Small intestine (tissue), 7 donors: ENCODE measurements around the gene BTBD17. TPM values are rescaled to one million over a fixed set of nuclear protein-coding genes. Genes with fewer than 3 reads are reported as not detected.

Experiments
- DNase-seq, 2 donors: peaks; one replicate each; pipeline versions ENCODE4 v3.0.0 to v3.0.0-alpha.2; 2013
- FAIRE-seq: peaks from 2 replicates; lab custom pipeline; 2012; peaks lifted over from hg19 to GRCh38; lab: Jason Lieb, UNC
- H3K27ac ChIP-seq, 3 donors: one replicate each; pipeline ENCODE4 v1.5.1; 2013; ENCODE audit warnings: low read length in 2 of 3, mild to moderate bottlenecking in 2 of 3, control low read depth in 1 of 3, inconsistent platforms in 1 of 3, low read depth in 1 of 3, moderate library complexity in 1 of 3
- H3K27me3 ChIP-seq, 3 donors: one replicate each; pipeline ENCODE4 v1.6.1; 2013; ENCODE audit warnings: low read length in 3 of 3, inconsistent platforms in 1 of 3; ENCODE audit not compliant: control insufficient read depth in 3 of 3, insufficient read depth in 3 of 3
- H3K36me3 ChIP-seq, 3 donors: one replicate each; pipeline ENCODE4 v1.6.1; 2013; ENCODE audit warnings: low read length in 3 of 3, inconsistent platforms in 1 of 3, low read depth in 1 of 3, mild to moderate bottlenecking in 1 of 3, moderate library complexity in 1 of 3; ENCODE audit not compliant: control insufficient read depth in 3 of 3, insufficient read depth in 2 of 3
- H3K4me1 ChIP-seq, 3 donors: one replicate each; pipeline ENCODE4 v1.6.1; 2013; ENCODE audit warnings: low read length in 2 of 3, inconsistent platforms in 1 of 3, low read depth in 1 of 3, mild to moderate bottlenecking in 1 of 3, moderate library complexity in 1 of 3; ENCODE audit not compliant: control insufficient read depth in 3 of 3, insufficient read depth in 2 of 3
- H3K4me3 ChIP-seq, 3 donors: one replicate each; pipeline ENCODE4 v1.5.1; 2013; ENCODE audit warnings: low read length in 3 of 3, control low read depth in 1 of 3, inconsistent platforms in 1 of 3, low read depth in 1 of 3, mild to moderate bottlenecking in 1 of 3, moderate library complexity in 1 of 3
- H3K9me3 ChIP-seq, 2 donors: one replicate each; pipeline ENCODE4 v1.6.1; 2013; ENCODE audit warnings: low read depth in 1 of 2, low read length in 1 of 2; ENCODE audit not compliant: control insufficient read depth in 2 of 2, insufficient read depth in 1 of 2
- WGBS, 3 donors: extraction: QIAGEN DNeasy Blood & Tissue Kit; methylation state at CpG; one replicate each; pipeline ENCODE4 v1.1.7; 2013; 5-methylcytosine and 5-hydroxymethylcytosine counted together
- polyA plus RNA-seq, 4 donors: library from polyadenylated mRNA; stranded (reverse) in 3 of 4; unstranded in 1 of 4; fragments of 200-250 nt in 3 of 4; fragments of 120-200 nt in 1 of 4; gene quantifications; one replicate each; pipeline versions ENCODE4 v1.2.1 to v1.2.3, GENCODE V29; 2013
- donor health status: healthy with polysubstance abuse.
- donor health status: control.
- donor health status: control.
- donor health status: Bipolar disorder and iron deficiency.
- donor health status: healthy.

Gene BTBD17
- polyA plus RNA-seq, 4 donors = 0.15 to 0.21 TPM; not detected in 2

DNA sequence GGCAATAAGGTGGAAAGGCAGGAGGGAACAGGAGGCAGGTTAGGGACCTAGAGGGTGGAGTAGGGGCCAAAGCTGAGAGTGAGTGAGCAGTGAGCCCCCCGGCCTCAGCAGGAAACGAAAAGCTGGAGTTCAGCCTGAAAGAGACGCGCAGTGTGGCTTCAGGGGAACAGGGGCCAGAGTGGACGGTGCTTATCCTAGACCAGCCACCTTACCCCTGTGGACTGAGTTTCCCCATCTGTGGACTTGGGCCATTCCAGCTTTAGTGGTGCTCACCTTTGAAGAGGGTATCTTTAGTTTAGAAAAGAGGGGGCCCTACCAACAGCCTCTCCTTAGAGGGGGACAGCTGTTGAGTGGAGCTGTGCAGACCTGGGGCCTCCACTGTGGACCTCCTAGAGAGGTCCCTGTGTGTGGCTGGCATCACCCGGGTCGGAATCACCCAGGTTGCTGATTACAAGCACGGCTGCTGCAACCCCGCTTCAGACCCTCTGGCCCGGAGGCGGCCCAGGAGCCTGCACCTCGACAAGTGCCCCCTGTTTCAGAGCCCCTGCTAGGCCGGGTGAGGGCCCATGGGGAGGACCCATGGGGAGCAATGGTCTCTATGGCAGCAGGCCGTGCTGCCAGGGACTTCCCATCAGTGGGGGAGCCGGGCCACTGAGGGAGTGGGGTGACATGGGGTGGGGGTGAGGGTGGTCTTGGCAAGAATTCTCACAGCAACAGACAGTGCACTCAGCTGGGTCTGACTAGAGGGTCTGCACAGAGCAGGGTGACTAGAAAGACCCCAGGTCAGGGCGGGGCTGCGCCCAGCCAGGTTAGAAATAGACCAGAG, 8.2 kb upstream of the BTBD17 start:
- DNase-seq = no peak
- Histone ChIP-seq H3K9me3 (no peaks in the 10 kb centered on the region), H3K4me1 (peaks cover 0 to 13% (median 0%) of the 10 kb centered on the region in 3 donors), H3K27ac (no peak overlapping the region), H3K36me3 (no peaks in the 10 kb centered on the region), H3K27me3 (peaks cover 0 to 5% (median 0%) of the 10 kb centered on the region in 3 donors), H3K4me3 (no peak overlapping the region)
- WGBS, 3 donors = 90 to 92% (median 90%) methylated on average over 17 of the region's 17 CpGs
- FAIRE-seq = no peak

GRCh38 chr17:74369221-74369620, 7.6 kb upstream of the BTBD17 start:
- Histone ChIP-seq H3K27ac (no peak overlapping the region), H3K4me1 (peaks cover 0 to 11% (median 0%) of the 10 kb centered on the region in 3 donors), H3K9me3 (no peaks in the 10 kb centered on the region), H3K27me3 (peaks cover 0 to 5% (median 0%) of the 10 kb centered on the region in 3 donors), H3K36me3 (no peaks in the 10 kb centered on the region), H3K4me3 (no peak overlapping the region)
- 33 to 49% (median 38%) methylated on average over 10 of the region's 10 CpGs for WGBS, 3 donors
- FAIRE-seq = no peak
- peak in 1 of 2 donors; percentile 23 for DNase-seq

DNA sequence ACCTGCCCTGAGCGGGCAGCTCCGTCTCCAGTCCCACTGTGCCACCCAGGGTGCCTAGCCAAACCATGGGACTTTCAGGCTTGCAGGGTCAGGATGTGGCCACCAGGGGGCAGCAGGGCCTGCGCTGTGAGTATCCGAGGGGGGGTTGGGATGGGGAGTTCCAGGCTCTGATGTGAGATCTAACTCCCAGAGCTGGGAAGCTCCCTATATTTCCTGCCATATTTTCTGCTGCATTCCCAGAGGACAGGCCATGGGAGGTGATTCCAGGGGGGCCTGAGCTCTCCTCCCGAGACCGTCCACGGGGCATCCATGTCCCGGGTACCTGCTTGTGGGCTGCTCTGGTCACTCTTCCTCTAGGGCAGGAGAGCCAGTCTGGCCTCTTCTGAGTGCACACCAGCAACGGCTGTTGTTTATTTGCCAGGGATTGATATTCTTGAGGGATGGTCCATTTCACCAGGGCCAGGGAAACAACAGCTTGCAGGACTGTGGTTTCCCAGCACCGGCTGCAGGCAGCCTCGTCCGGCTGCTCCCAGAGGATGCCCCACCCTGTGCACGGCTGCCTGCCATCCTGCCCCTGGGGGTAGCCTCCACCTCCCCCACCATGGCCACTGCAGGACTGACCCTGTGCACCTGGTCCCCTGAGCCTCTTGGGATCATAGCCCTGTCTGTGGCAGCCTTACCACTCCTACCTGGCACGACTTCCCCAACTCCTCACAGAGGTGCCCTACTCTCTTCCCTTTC, 6.8 kb upstream of the BTBD17 start:
- Histone ChIP-seq H3K4me3 (no peak overlapping the region), H3K36me3 (no peaks in the 10 kb centered on the region), H3K4me1 (peaks cover 0 to 4% (median 0%) of the 10 kb centered on the region in 3 donors), H3K9me3 (no peaks in the 10 kb centered on the region), H3K27me3 (peaks cover 0 to 5% (median 0%) of the 10 kb centered on the region in 3 donors), H3K27ac (no peak overlapping the region)
- 11 to 21% (median 20%) methylated on average over 13 to 14 of the region's 14 CpGs for WGBS, 3 donors
- peak; percentile 74 to 77 for DNase-seq
- FAIRE-seq = no peak

DNA sequence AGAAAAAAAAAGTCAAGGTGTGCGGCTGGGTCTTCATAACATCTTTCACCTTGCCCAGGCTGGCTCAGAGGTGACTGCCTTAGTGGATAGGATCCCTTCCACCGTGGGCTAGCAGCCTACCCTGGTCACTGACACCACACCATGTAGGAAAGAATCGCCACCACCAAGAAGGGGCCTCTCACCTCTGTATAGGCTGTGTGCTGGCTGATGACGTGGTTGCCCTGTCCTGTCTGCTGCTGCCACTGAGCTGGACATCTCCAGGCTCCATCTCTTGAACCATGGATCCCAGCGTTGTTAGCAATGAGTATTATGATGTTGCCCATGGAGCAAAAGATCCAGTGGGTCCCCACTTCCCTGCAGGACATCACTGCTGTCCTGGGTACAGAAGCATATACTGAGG, 5.5 kb upstream of the BTBD17 start, which contains the start of gene GPR142:
TSS of gene GPR142 (plus strand) at position 301 of the 400 bp plus-strand sequence. CDS start 2,035 bp downstream, outside the sequence.
- no peak for FAIRE-seq
- WGBS, 3 donors = 71 to 89% (median 84%) methylated on average over 5 of the region's 5 CpGs
- Histone ChIP-seq H3K4me3 (no peak within 1 kb of the TSS), H3K36me3 (no peaks in the 10 kb centered on the region), H3K9me3 (no peaks in the 10 kb centered on the region), H3K27me3 (peaks cover 0 to 9% (median 0%) of the 10 kb centered on the region in 3 donors), H3K4me1 (no peaks in the 10 kb centered on the region), H3K27ac (no peak within 1 kb of the TSS)
- no peak for DNase-seq

- WGBS, 3 donors = 51 to 69% (median 55%) methylated on average over 14 of the region's 14 CpGs
- Histone ChIP-seq H3K4me3 (no peak overlapping the region), H3K4me1 (no peaks in the 10 kb centered on the region), H3K36me3 (no peaks in the 10 kb centered on the region), H3K27ac (no peak overlapping the region), H3K9me3 (no peaks in the 10 kb centered on the region), H3K27me3 (peaks cover under 1 to 30% (median 6%) of the 10 kb centered on the region in 3 donors)
- FAIRE-seq (no peak), DNase-seq (no peak)
These were observed 1.3 kb upstream of the BTBD17 start for GRCh38 chr17:74362810-74363498.

DNA sequence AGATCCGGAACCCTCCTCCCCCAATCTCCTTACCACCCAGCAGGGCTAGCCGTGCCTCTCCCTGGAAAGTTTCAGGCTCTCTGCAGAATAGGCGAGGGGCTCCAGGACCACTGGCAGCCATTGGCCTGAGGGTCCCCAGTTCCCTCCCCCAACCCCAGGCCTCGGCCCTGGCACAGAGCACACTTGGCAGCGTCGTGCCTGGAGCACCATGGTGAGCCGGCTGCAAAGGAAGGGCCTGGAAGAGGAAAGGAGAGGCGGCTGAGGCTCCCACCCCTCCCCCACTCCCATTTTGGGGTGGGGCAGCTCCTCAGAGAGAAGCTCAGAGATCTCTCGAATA, 369 bp upstream of the BTBD17 start:
- DNase-seq (no peak), FAIRE-seq (no peak)
- Histone ChIP-seq H3K36me3 (no peaks in the 10 kb centered on the region), H3K4me1 (peaks cover 0 to 2% (median 0%) of the 10 kb centered on the region in 3 donors), H3K9me3 (no peaks in the 10 kb centered on the region), H3K27ac (no peak overlapping the region), H3K4me3 (no peak overlapping the region), H3K27me3 (peaks cover 8 to 37% (median 13%) of the 10 kb centered on the region in 3 donors)
- WGBS, 3 donors = 20 to 25% (median 24%) methylated on average over 8 to 9 of the region's 9 CpGs

DNA sequence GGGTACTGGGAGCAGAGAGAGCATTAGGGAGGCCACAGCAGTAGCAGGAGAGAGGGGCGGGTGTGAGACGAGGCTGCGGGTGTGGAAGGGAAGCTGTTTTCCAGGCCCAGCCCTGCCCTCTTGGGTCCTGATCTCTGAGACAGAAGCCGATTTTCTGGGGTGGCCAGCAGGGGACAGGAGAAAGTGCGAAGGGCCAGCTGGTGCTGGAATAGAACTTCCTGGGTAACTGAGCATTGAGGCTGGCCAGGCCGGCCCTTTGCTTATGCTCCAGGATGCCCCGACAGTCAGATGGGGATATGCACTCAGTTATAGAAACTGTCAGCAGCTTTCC, 804 bp downstream of the BTBD17 start:
- Histone ChIP-seq H3K4me1 (peaks cover 0 to 2% (median 0%) of the 10 kb centered on the region in 3 donors), H3K27ac (no peak overlapping the region), H3K9me3 (no peaks in the 10 kb centered on the region), H3K36me3 (no peaks in the 10 kb centered on the region), H3K4me3 (no peak overlapping the region), H3K27me3 (peaks cover 16 to 45% (median 18%) of the 10 kb centered on the region in 3 donors)
- DNase-seq (no peak), FAIRE-seq (no peak)
- 48 to 60% (median 49%) methylated on average over 7 of the region's 7 CpGs for WGBS, 3 donors

GRCh38 chr17:74359916-74360315, 1.8 kb downstream of the BTBD17 start:
- Histone ChIP-seq H3K9me3 (no peaks in the 10 kb centered on the region), H3K27ac (no peak overlapping the region), H3K27me3 (peaks cover 19 to 54% (median 21%) of the 10 kb centered on the region in 3 donors), H3K4me3 (no peak overlapping the region), H3K36me3 (no peaks in the 10 kb centered on the region), H3K4me1 (peaks cover 0 to 2% (median 0%) of the 10 kb centered on the region in 3 donors)
- WGBS, 3 donors = 87 to 93% (median 93%) methylated on average over 22 of the region's 22 CpGs
- DNase-seq = no peak
- no peak for FAIRE-seq
